RPMI7951 (cell line): Measurements from ENCODE around the gene GLUL. TPM values are rescaled to one million over a fixed set of nuclear protein-coding genes. Genes with fewer than 3 reads are reported as not detected.

ENCODE experiments used
- DNase-seq: peaks from one replicate; pipeline ENCODE4 v3.0.0-alpha.2; 2012; ENCODE audit warnings: low read depth
- total RNA-seq: library from RNA; depleted of rRNA; stranded (reverse); fragments of >200 nt; shearing (Covaris generic); gene quantifications from 2 replicates; pipeline ENCODE4 v1.2.3, GENCODE V29; 2014; rRNA removed

GLUL gene
- 79.9 and 85.8 TPM in 2 replicates for total RNA-seq

DNA sequence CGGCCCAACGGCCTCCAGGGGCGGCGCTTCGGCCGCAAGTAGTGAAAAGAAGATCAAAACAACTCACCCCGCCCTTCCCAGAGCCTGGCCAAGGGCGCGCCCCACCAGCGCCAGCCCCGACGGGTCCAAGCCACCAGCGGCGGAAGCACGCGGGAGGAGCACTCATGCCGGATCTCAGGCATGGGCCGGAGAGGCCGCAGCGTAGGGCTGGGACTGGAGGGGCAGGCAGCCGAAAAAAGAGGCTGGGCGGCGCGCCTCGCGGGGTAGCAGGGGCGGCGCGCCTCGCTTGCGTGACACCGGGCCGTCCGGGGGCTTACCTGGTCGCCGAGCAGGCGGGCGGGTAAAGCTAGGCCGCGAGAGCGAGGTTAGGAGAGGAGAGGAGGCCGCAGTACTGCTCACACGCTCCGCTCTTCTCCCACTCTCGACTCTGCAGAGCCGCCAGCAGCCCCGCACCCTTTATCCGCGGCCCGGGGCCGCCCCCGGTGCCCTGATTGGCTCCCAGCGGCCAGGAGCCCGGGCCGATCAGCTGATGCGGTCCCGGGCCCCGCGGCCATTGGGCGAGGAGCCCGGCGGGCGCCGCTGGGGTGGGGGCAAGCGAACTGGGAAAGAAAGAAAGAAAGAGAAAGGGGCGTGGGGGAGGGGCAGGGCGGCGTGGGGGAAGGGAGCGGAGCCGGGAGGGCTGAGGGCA, at the start of gene GLUL:
Gene GLUL, minus strand, starts transcription at position 429 of the 688 bp plus-strand sequence. CDS start 3,053 bp downstream, outside the sequence.
- peak; percentile 83 for DNase-seq

- no peak for DNase-seq
Measured at GRCh38 chr1:182438326-182438725, 46.7 kb upstream of the GLUL start.

- no peak for DNase-seq
Measured at GRCh38 chr1:182433580-182433979, 42.0 kb upstream of the GLUL start.

DNA sequence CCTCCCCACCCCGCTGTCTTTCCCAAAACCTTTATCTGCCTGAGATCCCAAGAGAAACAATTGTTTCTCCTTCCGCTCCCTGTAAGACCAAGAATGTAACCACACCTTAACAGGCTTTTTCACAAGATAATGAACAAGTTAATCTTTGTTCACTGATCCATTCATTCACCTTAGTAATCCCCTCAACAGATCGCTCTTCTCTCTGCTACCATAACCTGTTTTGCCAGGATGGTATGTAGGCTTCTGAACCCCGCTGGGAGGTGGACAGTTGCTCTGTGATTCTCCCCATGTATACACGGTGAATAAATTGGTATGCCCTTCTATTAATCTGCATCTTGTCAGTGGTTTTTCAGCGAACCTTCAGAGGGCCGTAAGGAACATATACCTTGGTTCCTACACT, 39.7 kb upstream of the GLUL start:
- DNase-seq, result no peak

- peak; percentile 24 for DNase-seq
Measured at GRCh38 chr1:182430263-182431068, 38.9 kb upstream of the GLUL start.

GRCh38 chr1:182428043-182428442, 36.5 kb upstream of the GLUL start:
- DNase-seq, result no peak

GRCh38 chr1:182426442-182427430, 35.1 kb upstream of the GLUL start:
- no peak for DNase-seq

DNA sequence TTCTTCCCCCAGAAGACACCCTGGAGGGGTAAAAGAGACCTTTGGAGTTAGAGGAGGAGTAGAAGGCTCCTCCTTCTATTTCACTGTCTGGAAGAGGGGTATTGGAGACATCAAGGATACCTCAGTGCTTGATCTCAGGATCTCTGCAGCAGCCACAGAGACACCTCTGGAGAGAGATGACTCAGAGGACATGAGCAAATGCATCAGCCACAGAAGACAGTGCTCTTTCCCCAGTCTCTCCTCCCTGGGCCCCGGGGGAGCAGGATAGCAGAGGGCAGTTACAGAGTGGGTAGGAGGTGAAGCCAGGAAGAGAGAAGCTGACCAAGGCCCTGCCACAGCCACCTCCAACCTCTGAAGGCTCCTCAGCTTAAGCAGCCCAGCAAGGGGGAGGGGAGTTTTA, 24.2 kb upstream of the GLUL start:
- DNase-seq, result no peak

DNA sequence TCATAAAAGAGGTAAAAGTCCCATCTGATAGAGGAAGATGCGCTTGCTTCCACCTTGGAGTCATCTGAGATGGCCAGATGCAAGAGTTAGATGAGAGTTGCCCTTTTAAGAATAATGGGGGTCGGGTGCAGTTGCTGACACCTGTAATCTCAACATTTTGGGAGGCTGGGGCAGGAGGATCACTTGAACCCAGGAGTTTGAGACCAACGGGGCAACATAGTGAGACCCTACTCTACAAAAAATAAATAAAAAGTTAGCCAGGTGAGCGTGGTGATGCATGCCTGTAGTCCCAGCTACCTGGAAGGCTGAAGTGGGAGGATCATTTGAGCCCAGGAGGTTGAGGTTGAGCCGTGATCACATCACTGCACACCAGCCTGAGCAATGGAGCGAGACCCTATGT, 22.4 kb upstream of the GLUL start:
- no peak for DNase-seq

- no peak for DNase-seq
Measured at GRCh38 chr1:182413486-182413885, 21.9 kb upstream of the GLUL start.

DNA sequence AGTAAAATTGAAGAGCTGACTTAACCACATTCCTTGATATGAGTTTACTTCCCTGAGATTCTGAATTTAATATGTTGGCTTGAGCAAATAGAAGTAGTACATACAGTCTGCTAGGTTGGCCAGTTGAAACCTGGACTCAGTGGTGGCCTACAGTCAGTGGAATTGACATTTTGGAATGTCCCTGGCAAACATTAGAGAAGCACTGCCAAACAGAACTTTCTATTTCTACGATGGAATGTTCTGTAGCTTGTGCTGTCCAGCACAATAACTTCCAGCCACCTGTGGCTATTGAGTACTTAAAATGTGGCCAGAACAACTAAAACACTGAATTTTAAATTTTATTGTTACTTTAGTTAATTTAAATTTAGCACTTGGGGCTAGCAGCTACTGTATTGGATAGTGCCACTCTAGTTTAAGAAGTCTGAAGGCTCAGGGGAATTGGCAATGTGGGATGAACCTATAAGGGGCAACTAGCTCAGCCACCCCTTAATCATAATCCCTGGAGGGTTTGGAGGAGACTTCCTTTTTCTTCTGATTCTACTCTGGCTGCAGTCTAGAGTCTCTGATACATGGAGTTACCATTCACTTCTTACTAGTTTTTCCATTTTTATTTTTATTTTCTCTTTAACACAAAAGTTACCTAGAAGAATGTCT, 19.2 kb upstream of the GLUL start:
- DNase-seq, result no peak

GRCh38 chr1:182410138-182410537, 18.5 kb upstream of the GLUL start:
- no peak for DNase-seq

GRCh38 chr1:182408435-182409075, 17.0 kb upstream of the GLUL start:
- DNase-seq, result no peak

- no peak for DNase-seq
Measured at GRCh38 chr1:182407724-182408123, 16.1 kb upstream of the GLUL start.

DNA sequence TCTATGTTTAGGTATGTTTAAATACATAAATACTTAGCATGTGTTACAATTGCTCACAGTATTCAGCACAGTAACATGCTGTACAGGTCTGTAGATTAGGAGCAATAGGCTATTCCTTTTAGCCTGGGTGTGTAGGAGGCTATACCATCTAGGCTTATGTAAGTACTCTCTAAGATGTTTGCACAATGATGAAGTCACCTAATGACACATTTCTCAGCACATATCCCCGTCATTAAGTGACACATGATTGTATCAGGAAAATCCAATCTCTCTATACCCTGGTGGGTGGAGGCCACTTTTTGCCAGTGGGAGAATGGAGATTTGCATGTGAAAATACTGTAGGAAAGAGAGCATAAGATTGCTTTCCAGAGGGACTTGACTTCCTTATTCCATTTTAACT, 14.4 kb upstream of the GLUL start:
- DNase-seq, result no peak

- DNase-seq, result no peak
Measured at GRCh38 chr1:182405578-182405977, 14.0 kb upstream of the GLUL start.

- DNase-seq, result no peak
Measured at GRCh38 chr1:182404781-182405180, 13.2 kb upstream of the GLUL start.

- no peak for DNase-seq
Measured at GRCh38 chr1:182400567-182400966, 9.0 kb upstream of the GLUL start, which contains the start of gene TEDDM1. Gene TEDDM1, minus strand, starts transcription at chr1:182400667. Its CDS starts 182 bp downstream, at chr1:182400485.

GRCh38 chr1:182397653-182398393, 6.2 kb upstream of the GLUL start:
- DNase-seq, result no peak

- DNase-seq, result no peak
Measured at GRCh38 chr1:182395906-182396305, 4.3 kb upstream of the GLUL start.
